Thyroid gland (tissue), 4 donors: Measurements from ENCODE around the gene SSPN.

ENCODE experiments used
- CTCF ChIP-seq, 6 experiments: fragments of 200-600 bp in 3 of 6; fragments of 450-650 bp in 3 of 6; sonication (generic) in 3 of 6; IDR thresholded peaks; one replicate each; pipeline ENCODE4 v1.5.1; 2016 to 2019; ENCODE audit warnings: antibody characterized with exemption in 6 of 6, mild to moderate bottlenecking in 2 of 6, inconsistent platforms in 1 of 6, moderate library complexity in 1 of 6
- POLR2A ChIP-seq, 2 donors: fragments of 450-650 bp; IDR thresholded peaks; one replicate each; pipeline ENCODE4 v1.6.1; 2017; ENCODE audit warnings: antibody characterized with exemption in 2 of 2, mild to moderate bottlenecking in 2 of 2, moderate library complexity in 1 of 2

DNA sequence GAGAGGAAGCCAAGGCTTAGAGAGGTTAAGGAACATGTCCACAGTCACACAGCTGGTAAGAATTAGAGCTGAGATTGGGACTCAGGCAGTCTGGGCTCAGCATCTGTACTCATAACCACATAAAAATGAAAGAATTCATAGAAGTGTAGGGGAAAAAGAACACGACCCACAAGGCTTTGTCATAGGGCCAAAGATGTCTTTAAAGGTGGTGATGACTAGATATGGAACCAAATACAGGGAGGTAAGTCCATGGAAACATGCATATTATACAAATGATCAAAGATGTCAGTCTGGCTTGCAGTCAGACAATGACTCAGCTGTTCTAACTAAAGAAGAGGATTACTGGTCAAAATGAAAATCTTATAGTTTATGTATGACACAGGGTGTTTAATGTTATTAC, 7.2 kb upstream of the SSPN start:
- TF ChIP-seq CTCF (IDR thresholded peaks at IDR 0.05) = no peak
- TF ChIP-seq POLR2A (IDR thresholded peaks at IDR 0.05) = no peak
